C4-2B (cell line): ENCODE data around the gene CTNNB1.

Experiments
- H3K27ac ChIP-seq: fragments of 450-650 bp; 2 replicates; pipeline ENCODE4 v1.5.1; 2017
- ZFX ChIP-seq: fragments of 450-650 bp; IDR thresholded peaks from 2 replicates; pipeline ENCODE4 v1.6.1; 2017
- TF ChIP-seq, protein P1 (sequence below): fragments of 450-650 bp; conservative IDR thresholded peaks from 2 replicates; pipeline ENCODE4 v1.5.1; 2017; ENCODE audit warnings: mild to moderate bottlenecking

Gene CTNNB1

DNA sequence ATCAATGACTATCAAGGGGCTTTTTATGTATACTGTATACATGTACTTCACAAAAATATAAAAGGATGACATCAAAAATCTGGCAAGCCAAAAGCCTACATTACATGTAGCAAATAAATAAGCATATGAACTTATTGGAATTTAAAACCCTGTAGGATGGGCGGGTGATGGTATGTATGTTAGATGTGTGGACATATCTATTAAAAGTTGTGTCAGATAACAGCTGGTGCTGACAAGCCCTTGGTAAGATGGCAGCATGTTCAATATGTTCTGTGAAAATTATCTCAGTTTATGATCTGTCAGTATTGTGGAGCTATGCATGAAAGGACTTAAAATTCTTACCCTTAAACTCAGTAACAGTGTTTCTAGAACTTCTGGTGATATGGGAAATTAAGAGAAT is 20.1 kb downstream of the CTNNB1 start:
- H3K27ac ChIP-seq: no peak overlapping the region
- no peak for TF ChIP-seq ZFX
- TF ChIP-seq, protein P1, sequence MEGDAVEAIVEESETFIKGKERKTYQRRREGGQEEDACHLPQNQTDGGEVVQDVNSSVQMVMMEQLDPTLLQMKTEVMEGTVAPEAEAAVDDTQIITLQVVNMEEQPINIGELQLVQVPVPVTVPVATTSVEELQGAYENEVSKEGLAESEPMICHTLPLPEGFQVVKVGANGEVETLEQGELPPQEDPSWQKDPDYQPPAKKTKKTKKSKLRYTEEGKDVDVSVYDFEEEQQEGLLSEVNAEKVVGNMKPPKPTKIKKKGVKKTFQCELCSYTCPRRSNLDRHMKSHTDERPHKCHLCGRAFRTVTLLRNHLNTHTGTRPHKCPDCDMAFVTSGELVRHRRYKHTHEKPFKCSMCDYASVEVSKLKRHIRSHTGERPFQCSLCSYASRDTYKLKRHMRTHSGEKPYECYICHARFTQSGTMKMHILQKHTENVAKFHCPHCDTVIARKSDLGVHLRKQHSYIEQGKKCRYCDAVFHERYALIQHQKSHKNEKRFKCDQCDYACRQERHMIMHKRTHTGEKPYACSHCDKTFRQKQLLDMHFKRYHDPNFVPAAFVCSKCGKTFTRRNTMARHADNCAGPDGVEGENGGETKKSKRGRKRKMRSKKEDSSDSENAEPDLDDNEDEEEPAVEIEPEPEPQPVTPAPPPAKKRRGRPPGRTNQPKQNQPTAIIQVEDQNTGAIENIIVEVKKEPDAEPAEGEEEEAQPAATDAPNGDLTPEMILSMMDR: no peak

DNA sequence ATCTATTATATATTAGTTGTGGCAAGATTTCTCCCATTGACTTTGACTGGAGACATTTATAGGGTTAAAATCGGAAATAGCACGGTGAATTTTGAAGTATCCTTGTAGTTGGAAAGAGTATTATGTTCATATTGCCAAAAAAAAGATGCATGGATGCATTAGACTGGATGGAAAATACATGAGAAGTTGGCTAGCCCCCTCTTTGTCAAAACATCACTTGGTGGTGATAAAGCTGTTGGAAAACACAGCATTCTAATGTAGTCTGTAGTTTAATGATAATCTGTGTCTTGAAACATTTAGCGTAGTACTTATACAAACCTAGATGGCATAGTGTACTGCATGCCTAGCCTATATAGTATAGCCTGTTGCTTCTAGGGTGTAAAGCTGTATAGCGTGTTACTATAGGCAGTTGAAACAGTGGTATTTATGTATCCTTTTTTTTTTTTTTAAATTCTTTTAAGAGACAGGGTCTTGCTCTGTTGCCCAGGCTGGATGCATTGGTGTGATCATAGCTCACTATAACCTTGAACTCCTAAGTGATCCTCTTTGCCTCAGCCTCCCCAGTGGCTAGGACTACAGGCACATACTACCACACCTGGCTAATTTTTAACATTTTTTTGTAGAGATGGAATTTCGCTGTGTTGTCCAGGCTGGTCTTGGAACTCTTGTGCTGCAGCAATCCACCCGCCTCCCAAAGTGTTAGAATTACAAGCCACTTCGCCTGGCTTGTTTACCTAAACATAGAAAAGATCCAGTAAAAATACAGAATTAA is 21.8 kb downstream of the CTNNB1 start:
- no peak overlapping the region for H3K27ac ChIP-seq
- no peak for TF ChIP-seq ZFX
- TF ChIP-seq, protein P1: no peak

DNA sequence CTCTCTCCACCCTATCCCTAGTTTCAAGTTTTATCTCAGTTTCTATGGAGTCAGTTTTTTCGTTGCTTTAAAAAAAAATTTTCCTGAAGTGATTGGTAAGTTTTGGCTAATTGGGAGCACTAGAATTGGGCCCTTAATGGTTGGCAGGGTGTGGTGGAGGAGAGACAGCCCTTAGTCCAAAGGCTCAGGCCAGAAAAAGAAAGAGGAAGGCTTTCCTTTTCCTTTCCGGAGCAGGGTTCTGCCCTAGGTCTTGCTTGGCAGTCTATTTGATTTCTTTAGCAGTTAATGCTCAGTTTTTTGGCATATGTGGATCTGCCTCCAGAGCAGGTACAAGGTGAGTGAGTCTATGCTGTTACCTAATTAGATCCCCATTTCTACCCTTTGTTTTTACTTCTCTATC is 22.7 kb downstream of the CTNNB1 start:
- H3K27ac ChIP-seq: no peak overlapping the region; the same call in 1 of the 2 replicates
- TF ChIP-seq, protein P1: no peak
- no peak for TF ChIP-seq ZFX

DNA sequence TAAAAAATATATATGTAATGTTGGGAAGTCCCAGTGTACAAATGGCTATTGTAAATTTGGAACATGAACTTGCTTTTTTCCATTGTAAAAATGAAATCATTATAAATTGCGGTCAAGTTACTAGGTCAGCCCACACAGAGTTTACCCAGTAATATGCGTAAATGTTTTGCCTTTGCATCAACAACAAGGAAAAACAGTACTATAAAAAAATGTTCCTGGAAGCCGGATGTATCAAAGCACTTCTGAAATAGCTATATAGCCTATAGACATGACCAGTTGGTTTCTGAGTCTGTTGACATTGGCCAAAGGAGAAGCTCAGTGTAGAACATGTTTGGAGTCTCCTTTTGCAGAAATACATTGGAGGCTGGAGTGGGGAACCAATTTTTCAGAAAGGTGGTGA is 23.2 kb downstream of the CTNNB1 start:
- TF ChIP-seq, protein P1: no peak
- TF ChIP-seq ZFX: no peak
- no peak overlapping the region for H3K27ac ChIP-seq

DNA sequence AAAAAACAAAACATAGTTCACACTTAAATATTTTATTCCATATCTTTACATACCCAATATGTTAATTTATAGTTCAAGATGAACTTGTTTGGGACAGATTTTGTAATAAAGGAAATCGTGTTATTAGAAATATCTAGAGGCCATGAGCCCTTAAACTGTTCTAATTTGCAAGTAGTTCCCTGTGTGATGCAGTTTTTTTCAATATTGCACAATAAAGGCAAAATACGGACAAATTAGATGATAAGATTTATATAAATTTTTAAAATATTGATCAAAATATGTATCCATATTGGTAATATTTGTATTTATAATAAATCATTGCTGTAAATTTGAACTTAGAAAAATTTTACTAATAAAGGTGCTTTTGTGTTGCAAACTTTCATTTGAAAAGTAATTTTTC is 23.8 kb downstream of the CTNNB1 start:
- TF ChIP-seq, protein P1: no peak
- TF ChIP-seq ZFX: no peak
- no peak overlapping the region for H3K27ac ChIP-seq

DNA sequence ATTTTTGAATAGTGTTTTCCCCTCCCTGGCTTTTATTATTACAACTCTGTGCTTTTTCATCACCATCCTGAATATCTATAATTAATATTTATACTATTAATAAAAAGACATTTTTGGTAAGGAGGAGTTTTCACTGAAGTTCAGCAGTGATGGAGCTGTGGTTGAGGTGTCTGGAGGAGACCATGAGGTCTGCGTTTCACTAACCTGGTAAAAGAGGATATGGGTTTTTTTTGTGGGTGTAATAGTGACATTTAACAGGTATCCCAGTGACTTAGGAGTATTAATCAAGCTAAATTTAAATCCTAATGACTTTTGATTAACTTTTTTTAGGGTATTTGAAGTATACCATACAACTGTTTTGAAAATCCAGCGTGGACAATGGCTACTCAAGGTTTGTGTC is 24.4 kb downstream of the CTNNB1 start:
- H3K27ac ChIP-seq: no peak overlapping the region
- TF ChIP-seq ZFX: no peak
- TF ChIP-seq, protein P1: no peak

DNA sequence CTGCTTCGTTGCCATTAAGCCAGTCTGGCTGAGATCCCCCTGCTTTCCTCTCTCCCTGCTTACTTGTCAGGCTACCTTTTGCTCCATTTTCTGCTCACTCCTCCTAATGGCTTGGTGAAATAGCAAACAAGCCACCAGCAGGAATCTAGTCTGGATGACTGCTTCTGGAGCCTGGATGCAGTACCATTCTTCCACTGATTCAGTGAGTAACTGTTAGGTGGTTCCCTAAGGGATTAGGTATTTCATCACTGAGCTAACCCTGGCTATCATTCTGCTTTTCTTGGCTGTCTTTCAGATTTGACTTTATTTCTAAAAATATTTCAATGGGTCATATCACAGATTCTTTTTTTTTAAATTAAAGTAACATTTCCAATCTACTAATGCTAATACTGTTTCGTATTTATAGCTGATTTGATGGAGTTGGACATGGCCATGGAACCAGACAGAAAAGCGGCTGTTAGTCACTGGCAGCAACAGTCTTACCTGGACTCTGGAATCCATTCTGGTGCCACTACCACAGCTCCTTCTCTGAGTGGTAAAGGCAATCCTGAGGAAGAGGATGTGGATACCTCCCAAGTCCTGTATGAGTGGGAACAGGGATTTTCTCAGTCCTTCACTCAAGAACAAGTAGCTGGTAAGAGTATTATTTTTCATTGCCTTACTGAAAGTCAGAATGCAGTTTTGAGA is 25.0 kb downstream of the CTNNB1 start:
- no peak overlapping the region for H3K27ac ChIP-seq
- no peak for TF ChIP-seq ZFX
- TF ChIP-seq, protein P1: no peak
